ENCODE measurements around the gene PLXDC1.
"Not testable (repeated sequence)": the region's sequence is repeated elsewhere in the genome, so short reads cannot be mapped to it uniquely, and the experiment has no call there.

PLXDC1 gene

DNA sequence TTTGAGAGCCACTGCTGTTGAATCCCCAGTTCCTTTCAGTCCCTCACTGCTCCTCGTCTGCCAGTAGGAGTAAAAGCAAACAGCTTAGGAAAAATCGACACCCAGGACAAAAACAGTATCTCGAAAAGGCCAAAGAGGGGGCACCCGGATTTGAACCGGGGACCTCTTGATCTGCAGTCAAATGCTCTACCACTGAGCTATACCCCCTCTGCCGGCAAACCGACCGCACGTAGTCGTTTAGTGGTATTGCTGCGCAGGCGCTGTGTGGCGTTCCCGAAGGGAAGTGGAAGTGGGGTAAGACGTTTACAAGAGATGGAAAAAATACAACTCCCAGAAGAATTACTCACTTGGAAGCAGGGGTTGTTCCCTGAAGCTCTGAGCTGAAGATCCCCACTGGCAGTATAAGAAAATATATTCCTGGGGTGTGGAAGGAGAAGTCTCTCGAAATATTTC, 2.2 kb upstream of the PLXDC1 start:
- DNase-seq (ENCODE audit: low read depth) = peak; percentile 81

DNA sequence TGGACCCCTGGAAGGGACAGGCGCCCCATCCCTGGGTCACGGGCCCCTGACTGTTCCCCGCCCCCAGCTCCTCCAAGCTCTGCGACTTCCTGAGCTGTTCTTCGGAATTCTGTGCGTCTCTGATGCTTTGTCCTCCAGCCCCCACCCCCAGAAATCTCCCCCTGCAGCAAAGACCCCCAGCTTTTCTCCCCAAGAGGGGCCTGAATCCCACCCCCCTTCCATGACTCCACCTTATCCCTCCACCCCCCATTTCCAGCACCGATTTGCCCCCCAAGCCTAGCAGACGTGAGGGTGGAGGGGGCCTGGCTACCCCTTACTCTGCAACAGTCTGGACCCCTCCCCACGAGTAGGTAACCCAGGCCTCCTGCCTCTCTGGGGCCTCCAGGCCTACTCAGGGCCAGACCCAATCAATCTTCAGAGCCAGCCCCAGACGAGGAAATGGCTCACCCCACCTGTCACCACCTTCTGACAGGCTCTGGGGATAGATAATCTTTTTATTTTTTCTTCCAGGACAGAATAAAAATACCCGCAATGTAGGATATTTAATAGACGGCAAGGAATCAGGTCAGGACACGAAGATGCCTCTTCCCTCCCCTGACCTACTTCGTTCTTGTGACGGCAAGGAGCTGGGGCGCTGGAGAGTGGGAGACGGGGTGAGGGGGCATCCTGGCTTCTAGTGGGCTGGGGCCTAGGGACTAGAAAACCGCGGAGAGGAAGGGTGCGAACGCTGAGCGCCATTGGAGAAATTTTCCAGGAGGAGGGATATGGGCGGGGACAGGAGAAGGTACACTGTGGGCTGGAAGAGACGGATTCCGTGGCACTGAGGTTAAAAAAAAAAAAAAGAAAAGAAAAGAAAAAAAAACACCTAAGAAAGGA, 744 bp upstream of the PLXDC1 start:
- DNase-seq (ENCODE audit: low read depth) = no peak

DNA sequence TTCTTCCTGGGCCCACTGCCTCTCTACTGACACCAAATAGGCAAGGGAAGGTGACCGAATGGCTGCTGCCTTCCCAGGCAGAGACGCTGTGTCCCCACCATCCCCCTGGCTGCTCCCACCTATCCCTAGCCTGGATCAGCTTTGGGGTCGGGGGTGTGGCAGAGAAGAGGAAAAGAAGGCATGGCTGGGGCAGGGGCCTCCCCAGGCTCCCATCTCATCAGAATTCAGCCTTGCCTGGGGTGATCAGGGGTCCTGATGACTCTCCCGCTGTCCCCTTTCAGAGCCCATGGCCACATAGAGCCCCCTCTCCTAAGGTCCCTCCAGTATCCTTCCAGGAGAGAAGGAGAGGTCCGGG, 665 bp downstream of the PLXDC1 start:
- no peak for DNase-seq (ENCODE audit: low read depth)

DNA sequence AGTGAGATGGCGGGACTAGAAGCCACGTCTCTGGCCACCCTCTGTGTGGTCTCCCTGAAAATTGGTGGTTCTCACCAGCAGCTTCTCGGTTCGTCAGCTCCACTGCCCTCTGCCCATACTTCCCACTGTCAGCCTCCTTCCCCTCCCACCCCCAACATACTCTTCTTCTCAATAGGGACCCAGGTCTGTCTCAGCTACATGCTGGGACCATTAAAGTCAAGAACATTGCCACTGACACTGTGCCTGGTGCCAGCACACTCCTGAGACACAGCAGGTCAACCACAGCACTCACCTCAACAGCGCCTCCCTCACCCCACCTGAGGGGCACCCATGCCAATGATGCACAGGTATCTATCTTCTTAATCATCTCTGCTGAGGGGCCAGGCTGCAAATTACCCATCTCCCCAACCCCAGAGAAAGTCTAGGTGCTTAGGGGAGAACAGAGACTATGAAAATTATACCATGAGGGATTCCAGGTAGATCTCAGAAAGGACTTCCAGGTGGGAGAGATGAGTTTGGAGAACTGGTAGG, 1.3 kb downstream of the PLXDC1 start:
- DNase-seq (ENCODE audit: low read depth) = no peak

DNA sequence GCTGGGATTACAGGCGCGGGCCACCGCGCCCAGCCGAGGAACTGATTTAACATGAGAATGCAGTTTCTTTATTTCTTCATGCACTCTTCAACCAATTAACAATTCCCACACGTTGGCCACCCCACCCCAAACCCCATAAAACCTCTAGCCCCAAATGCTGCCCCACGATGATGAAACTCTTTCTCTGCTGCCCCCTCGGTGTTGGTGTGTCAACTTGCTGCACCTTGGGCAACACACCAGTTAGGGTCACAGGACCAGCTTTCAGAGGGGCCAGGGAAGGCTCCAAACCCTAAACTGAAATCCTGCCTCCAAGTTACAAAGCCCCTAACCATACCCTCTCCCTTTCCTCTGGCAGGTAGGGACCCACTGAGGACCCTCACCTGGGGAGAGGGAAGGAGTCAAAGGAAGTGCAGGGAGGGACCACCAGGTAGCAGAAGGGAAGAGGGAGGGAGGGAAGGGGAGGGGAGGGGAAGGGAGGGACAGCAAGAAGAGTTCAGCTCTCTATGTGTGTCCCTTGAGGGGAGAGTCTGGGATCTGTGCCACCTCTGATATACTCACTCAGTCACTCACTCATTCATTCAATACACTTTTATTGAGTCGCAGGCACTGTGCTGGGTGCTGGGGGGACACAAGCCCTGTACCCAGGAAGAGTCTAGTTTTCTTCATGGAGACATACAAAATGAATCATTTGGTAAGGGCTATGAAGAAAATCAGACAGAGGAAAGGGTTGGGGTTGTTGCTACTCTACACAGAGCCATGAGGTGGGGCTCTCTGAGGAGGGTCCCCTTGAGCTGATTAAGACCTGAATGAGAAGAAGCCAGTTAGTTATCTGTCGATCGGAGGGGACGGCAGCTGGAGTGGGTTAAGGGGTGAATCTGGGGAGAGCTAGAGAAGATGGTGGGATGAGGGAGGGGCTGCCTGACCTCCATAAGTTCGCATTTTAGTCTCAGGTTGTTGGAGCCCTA, 3.9 kb downstream of the PLXDC1 start:
- no peak for DNase-seq (ENCODE audit: low read depth)

DNA sequence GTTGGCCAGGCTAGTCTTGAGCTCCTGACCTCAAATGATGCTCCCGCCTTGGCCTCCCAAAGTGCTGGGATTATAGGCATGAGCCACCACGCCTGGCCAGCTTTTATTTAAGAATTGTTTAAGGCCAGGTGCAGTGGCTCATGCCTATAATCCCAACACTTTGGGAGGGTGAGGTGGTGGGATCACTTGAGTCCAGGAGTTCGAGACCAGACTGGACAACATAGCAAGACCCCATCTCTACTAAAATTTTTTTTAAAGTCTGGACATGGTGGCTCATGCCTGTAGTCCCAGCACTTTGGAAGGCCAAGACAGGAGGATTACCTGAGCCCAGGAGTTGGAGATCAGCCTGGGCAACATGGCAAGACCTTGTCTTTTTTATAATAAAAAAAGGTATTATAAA, 5.2 kb downstream of the PLXDC1 start:
- DNase-seq (ENCODE audit: low read depth) = no peak

DNA sequence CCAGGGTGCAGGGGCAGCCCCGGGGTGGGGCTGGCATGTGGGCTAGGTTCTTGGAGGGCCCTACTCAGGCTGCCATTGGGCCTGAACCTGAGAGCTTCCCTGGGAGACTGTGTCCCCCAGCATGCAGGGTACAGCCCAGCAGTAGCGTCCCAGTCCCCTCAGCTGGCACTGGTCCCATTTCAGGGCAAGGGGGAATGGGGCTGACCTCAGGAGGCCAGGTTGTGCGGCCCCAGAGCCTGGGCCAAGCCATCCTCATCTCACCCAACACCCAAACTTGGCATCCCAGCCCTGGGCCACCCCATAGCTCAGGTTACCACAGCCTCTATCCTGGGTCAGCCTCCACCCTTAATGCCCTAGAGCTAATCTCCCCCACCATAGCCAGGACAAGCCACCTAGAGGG, 6.3 kb downstream of the PLXDC1 start:
- DNase-seq (ENCODE audit: low read depth) = no peak

DNA sequence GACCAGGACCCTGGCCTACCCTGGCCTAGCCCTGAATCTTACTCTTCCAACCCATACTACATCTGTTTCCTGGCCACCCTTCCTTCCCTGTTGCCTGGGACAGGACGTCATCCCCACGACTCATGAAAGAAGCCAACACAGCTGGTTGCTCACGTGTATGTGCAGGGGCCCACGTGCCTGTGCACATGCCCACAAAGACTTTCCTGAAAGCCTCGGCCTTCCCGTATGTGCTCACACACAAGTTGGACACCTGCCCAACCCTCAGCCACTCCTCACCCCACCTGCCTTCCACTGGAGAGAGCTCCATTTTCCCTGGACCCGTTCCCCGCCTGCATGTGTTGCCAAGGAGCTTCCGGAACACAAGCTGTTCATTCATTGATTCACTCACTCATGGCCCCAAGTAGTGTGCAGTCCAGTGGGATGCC, 7.0 kb downstream of the PLXDC1 start:
- peak; percentile 51 for DNase-seq (ENCODE audit: low read depth)

DNA sequence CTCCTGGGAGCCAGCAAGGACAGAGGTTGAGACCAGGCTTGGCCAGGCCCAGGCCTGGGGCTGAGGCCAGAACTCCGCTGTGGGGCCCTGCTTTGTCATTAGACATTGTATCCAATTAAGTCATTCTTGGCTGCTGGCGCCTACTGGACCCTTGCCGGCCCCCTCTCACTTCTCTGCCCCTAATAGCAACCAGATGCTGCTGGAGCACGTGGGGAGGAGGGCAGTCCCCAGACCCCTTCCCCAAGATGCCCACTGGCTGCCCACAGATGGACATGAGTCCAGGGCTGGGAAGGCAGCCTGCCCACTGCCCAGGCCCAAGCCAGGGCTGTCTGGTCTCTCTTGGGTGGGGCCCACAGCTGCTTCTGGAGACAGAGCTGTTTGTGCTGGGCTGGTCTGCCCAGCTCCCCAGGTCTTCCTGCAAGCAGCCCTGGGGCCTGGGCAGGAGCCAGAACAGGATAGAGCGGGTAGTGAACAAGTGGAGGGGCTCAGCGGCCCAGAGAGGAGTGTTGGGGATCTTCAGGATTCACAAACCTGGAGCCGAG, 7.8 kb downstream of the PLXDC1 start:
- no peak for DNase-seq (ENCODE audit: low read depth)

DNA sequence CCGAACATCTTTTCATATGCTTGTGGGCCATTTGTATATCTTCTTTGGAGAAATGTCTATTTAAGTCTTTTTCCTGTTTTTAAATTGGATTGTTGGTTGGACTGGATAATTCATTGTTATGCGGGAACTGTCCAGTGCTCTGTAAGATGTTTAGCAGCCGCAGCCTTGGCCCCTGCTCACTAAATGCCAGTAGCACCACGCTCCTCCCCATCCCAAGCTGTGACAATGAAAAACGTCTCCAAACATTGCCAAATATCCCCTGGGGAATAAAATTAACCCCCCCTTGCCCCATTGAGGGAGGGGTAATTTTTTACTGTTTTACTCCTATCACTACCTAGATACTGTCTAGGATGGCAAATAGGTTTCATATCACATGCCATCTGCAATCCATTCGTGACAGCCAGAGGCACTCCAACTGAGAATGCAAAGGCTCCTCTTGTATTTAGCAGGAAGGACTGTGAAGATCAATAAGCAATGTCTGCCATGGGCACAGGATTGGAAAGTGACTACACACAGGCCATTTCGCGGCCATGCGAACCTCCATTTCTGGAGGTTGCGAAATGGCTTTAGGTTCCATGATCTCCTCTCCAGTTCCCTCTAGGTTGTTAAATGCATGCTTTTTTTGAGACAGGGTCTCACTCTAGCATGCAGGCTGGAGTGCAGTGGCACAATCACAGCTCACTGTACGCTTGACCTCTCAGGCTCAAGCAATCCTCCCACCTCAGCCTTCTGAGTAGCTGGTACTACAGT, 9.3 kb downstream of the PLXDC1 start:
- DNase-seq (ENCODE audit: low read depth) = no peak

DNA sequence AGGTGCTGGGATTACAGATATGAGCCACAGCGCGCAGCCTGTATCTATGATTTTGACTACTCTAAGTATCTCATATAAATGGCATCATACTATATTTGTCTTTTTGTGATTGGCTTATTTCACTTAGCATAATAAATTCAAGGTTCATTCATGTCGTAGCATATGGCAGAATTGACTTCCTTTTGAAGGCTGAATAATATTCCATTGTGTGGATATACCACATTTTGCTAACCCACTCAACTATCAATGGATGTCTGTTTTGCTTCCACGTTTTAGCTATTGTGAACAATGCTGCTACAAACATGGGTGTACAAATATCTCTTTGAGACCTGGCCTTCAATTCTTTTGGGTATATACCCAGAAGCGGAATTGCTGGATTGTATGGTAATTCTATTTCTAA, 10.1 kb downstream of the PLXDC1 start:
- DNase-seq (ENCODE audit: low read depth) = no peak

DNA sequence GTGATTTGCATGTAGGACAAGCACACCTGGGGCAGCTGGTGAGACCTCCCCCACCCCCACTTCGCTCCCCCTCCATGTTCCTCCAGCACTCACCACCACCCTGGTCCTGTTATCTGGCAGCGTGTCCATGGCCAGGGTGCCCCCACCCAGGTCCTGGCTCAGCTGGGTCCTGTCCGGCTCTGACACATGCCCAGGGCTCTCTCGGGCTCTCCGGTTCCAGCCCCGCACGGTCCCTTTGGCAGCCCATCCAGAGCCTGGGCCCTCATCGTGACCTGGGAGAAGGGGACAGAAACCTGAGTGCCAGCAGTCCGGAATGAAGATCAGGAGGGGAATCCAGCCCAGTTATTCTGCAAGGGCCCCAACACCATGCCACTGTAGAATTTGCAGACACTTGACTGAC, 11.9 kb downstream of the PLXDC1 start:
- no peak for DNase-seq (ENCODE audit: low read depth)

DNA sequence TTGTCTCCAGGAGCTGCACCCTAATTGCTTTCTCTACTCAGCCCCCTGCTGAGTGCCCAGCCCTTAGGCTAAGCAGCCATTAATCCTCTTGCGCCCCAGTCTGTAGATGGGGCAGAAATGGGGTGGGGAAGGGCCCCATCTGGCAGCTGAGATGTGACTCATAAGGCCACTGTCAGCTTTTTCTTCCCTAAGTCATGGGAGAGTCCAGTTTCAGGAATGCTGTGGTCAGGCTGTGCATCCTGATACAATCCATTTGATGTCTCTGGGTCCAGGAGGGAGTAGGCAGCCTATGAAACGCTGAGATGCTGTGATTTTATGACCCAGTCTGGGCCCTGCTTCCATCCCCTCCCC, 12.3 kb downstream of the PLXDC1 start:
- peak; percentile 75 for DNase-seq (ENCODE audit: low read depth)

DNA sequence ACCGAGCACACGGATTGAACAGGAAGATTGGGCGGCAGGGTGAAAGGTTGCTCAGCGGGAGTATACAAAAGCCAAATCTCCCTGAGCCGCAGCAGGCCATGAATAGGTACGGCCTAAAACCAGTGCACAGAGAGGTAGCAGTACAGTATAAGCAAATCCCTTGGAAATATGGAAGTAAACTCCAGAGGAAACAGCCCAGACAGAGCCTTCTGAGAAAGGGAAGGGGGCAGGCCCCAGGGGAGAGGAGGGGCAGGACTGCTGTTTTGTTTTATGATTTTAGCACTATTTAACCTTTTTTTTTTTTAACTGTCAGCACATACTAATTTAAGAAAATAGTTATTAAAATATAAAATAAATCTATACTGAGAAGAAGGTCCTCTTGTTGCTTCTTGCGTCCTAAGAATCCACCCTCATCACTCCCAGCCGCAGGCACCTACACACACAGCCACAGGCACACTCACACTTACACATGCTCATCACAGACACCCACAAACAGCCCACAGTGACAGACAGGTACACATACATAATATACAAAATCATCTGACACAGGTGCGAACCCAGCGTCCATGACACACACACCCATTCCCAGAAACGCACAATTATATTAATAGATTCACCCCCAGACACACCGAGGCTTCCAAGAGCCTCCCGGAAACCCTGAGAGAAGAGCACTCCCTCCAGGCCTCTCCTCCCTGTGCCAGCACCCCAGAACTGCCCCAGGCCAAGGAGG, 12.8 kb downstream of the PLXDC1 start:
- DNase-seq (ENCODE audit: low read depth) = no peak

DNA sequence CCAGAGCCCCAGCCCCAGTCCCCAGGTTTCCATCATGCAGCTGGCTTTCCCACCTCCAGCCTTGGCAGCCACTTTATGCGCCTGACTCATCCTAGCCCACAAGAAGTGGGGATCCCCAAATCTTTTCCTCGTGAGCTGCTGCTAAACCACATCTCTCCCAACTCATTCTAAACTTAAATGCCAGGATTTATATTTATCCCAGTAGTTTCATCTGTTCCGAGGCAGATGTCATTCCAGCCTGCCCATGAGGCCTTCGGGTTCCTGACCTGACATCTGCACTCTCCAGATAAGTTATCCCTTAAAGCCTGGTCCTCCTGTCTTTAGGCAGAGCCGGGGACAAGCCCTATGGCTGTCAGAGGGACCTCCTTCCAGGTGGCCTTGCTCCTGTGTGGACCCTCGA, 16.6 kb downstream of the PLXDC1 start:
- peak; percentile 32 for DNase-seq (ENCODE audit: low read depth)

DNA sequence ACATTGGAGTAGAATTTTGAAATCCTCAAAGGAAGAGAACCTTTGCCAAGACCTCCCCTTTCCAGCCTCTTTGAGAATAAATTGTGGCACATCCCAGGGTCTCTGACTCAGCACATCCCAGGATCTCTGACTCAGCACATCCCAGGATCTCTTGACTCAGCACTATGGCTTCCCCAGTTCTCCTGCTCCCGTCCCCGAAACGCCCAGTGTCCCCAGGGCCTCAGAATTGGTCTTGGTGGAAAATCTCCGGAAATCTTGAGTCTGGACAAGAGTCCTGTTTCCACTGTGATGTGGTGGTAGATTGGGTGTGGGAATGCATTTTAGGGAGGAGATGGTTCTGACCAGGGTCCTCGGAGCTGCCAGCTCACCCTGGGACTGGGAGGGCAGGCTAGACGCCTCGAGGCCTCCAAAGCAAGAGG, 19.2 kb downstream of the PLXDC1 start:
- peak; percentile 83 for DNase-seq (ENCODE audit: low read depth)

DNA sequence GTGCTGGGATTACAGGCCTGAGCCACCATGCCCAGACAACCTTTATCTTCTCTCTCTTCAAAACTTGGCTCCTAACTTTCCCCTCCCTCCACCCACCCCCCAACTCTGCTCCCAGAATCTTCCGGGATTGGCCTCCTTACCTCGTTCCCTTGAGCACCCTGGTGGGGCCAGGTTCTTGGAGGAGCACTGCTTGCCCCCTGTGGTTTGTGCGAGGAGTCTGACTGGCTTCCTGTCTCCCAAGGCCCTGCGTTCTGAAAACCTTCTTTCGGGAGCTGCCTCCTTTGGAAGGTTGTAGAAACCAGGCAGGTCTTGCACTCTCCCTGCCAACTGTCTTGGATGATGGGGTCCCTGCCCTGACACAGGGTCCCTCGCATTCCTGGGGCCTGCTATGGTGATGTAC, 19.8 kb downstream of the PLXDC1 start:
- DNase-seq (ENCODE audit: low read depth) = no peak

DNA sequence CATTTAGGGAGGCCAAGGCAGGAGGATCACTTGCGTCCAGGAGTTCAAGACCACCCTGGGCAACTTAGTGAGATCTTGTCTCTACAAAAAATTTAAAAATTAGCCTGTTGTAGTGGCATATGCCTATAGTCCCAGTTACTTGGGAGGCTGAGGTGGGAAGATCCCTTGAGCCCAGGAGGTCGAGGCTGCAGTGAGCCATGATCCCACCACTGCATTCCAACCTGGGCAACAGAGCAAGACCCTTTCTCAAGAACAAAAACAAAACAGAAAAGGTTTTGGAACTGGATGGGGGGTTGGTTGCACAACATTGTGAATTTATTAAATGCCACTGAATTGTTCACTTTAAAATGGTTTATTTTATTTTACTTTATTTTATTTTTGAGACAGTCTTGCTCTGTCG, 21.2 kb downstream of the PLXDC1 start:
- DNase-seq (ENCODE audit: low read depth) = no peak

DNA sequence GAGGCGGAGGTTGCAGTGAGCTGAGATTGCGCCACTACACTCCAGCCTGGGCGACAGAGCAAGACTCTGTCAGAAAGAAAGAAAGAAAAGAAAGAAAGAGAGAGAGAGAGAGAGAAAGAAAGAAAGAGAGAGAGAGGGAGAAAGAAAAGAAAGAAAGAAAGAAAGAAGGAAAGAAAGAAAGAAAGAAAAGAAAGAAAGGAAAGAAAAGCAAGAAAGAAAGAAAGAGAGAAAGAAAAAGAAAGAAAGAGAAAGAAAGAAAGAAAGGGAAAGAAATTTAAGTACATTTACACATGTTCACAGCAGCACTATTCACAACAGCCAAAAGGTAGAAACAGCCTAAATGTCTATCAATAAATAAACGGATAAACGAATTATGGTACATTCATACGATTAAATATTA, 21.9 kb downstream of the PLXDC1 start:
- not testable (repeated sequence) for DNase-seq (ENCODE audit: low read depth)

DNA sequence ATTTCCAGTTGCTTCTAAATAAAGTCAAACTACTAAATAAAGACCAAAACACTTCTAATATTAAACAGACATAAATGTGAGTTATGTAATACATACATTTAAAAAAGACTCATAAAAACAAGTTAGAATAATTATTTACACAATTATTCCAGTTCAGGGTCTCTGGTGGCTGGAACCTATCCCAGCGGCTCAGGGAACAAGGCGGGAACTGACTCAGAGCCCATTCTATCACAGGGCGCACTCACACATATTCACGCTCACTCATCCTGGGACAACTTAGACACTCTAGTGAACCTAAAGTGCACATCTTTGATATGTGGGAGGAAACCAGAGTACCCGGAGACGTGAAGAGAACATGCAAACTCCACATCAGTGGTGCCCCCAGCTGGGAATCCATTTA, 25.0 kb downstream of the PLXDC1 start:
- DNase-seq (ENCODE audit: low read depth) = no peak

Measured in amniotic epithelial cell (primary cell).